ENCODE results near the gene E2F8. TPM values are rescaled to one million over a fixed set of nuclear protein-coding genes. Genes with fewer than 3 reads are reported as not detected.

Gene E2F8
- polyA plus RNA-seq, 3 donors = not detected

DNA sequence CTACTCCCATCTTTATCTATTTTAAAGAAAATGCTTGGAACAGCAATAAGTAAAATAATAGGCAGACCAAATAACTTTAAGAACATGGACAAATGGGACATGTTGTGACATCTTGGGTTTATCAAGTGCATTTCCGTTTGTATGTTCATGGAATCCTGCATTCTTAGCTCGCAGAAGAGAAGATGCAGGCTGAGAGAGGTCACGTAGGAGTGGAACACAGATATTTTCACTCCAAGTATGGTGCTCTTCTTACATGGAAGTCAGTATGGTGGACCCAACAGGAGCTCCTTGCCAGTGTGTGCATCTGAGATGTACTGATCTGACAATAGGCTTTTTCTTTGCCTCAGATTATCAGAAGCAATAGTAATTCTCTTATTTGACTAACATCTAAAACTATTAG, 1.7 kb downstream of the E2F8 start:
- Histone ChIP-seq H3K27ac (ENCODE audit: low read depth in 1 of 2, low read length in 2 of 2) (no peak overlapping the region), H3K4me1 (ENCODE audit: control insufficient read depth in 1 of 2, insufficient read depth in 2 of 2, low read length in 2 of 2) (peaks cover 33 to 37% of the 10 kb centered on the region in 2 donors), H3K36me3 (replicated peaks in 1 of 2; ENCODE audit: control insufficient read depth in 1 of 2, insufficient read depth in 2 of 2, low read length in 2 of 2) (peaks cover 18 to 33% of the 10 kb centered on the region in 2 donors), H4K20me1 (ENCODE audit: insufficient read depth, low read length) (no peaks in the 10 kb centered on the region), H3K9ac (ENCODE audit: insufficient read depth, low read length, poor library complexity, severe bottlenecking) (no peak overlapping the region), H3K4me3 (replicated peaks in 1 of 3; ENCODE audit: low read depth in 2 of 3, low read length in 3 of 3) (no peak overlapping the region), H3K9me3 (replicated peaks in 1 of 2; ENCODE audit: control insufficient read depth in 1 of 2, insufficient read depth in 1 of 2, low read length in 2 of 2) (no peaks in the 10 kb centered on the region), H3K27me3 (ENCODE audit: control insufficient read depth in 2 of 2, insufficient read depth in 2 of 2, low read length in 2 of 2) (peaks cover 0 to 6% of the 10 kb centered on the region in 2 donors), H3K79me2 (ENCODE audit: insufficient read depth, low read length) (peaks cover 39% of the 10 kb centered on the region), H3K4me2 (replicated peaks; ENCODE audit: extremely low read depth, low read length, poor library complexity, severe bottlenecking) (no peak overlapping the region), H2AFZ (ENCODE audit: insufficient read depth, low read depth, low read length, poor library complexity, severe bottlenecking) (peak overlapping the region; percentile 13)
- Mint-ChIP-seq H3K36me3 (peaks cover 24 to 39% of the 10 kb centered on the region in 2 donors), H3K27me3 (ENCODE audit: low read depth in 3 of 3) (peaks cover 3 to 6% (median 4%) of the 10 kb centered on the region in 3 donors), H3K27ac (peak overlapping the region in 1 of 7 donors; percentile 25), H3K4me3 (no peak overlapping the region), H3K9me3 (peaks cover 0 to 2% (median 0%) of the 10 kb centered on the region in 7 donors), H3K4me1 (peaks cover 42% of the 10 kb centered on the region)
- TF ChIP-seq, protein P1, sequence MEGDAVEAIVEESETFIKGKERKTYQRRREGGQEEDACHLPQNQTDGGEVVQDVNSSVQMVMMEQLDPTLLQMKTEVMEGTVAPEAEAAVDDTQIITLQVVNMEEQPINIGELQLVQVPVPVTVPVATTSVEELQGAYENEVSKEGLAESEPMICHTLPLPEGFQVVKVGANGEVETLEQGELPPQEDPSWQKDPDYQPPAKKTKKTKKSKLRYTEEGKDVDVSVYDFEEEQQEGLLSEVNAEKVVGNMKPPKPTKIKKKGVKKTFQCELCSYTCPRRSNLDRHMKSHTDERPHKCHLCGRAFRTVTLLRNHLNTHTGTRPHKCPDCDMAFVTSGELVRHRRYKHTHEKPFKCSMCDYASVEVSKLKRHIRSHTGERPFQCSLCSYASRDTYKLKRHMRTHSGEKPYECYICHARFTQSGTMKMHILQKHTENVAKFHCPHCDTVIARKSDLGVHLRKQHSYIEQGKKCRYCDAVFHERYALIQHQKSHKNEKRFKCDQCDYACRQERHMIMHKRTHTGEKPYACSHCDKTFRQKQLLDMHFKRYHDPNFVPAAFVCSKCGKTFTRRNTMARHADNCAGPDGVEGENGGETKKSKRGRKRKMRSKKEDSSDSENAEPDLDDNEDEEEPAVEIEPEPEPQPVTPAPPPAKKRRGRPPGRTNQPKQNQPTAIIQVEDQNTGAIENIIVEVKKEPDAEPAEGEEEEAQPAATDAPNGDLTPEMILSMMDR (IDR thresholded peaks at IDR 0.05) = no peak
- DNase-seq = no peak
- intact Hi-C loops (cut with micrococcal nuclease) = no loop called here
- 73% methylated on average over 2 of the region's 3 CpGs for WGBS (ENCODE audit: insufficient coverage)

DNA sequence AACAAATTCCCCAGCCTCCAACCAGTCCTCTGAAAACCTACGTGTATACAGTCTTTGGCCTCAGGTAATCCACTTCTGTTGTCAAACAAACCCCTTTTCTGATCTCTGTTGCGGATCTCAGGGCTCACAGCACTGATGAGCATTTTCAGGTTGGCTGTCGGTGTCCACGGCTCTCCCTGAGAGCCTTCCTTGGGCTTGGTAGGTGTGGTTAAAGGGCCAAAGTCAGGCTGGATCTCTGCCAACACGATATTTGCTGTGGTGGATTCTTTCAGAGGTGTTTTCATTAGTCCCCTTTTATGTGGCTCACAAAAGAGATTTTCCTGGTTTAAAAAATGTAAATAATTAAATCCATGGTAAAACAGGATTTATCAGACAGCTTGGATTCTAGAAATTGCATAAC, 2.9 kb downstream of the E2F8 start:
- Mint-ChIP-seq H3K9me3 (peaks cover 0 to 2% (median 0%) of the 10 kb centered on the region in 7 donors), H3K4me3 (no peak overlapping the region), H3K4me1 (peaks cover 30% of the 10 kb centered on the region), H3K27ac (peak overlapping the region in 2 of 7 donors; percentile 27 to 50), H3K27me3 (ENCODE audit: low read depth in 3 of 3) (peaks cover 3 to 6% (median 4%) of the 10 kb centered on the region in 3 donors), H3K36me3 (peaks cover 28 to 51% of the 10 kb centered on the region in 2 donors)
- H3K36me3 ChIP-seq (replicated peaks in 1 of 2; ENCODE audit: control insufficient read depth in 1 of 2, insufficient read depth in 2 of 2, low read length in 2 of 2) = peaks cover 21 to 42% of the 10 kb centered on the region in 2 donors
- H2AFZ ChIP-seq (ENCODE audit: insufficient read depth, low read depth, low read length, poor library complexity, severe bottlenecking) = no peak overlapping the region
- no peaks in the 10 kb centered on the region for H4K20me1 ChIP-seq (ENCODE audit: insufficient read depth, low read length)
- H3K4me1 ChIP-seq (ENCODE audit: control insufficient read depth in 1 of 2, insufficient read depth in 2 of 2, low read length in 2 of 2) = peaks cover 22 to 25% of the 10 kb centered on the region in 2 donors
- H3K9me3 ChIP-seq (replicated peaks in 1 of 2; ENCODE audit: control insufficient read depth in 1 of 2, insufficient read depth in 1 of 2, low read length in 2 of 2) = no peaks in the 10 kb centered on the region
- TF ChIP-seq, protein P1 (IDR thresholded peaks at IDR 0.05) = no peak
- peaks cover 39% of the 10 kb centered on the region for H3K79me2 ChIP-seq (ENCODE audit: insufficient read depth, low read length)
- no peak overlapping the region for H3K4me2 ChIP-seq (replicated peaks; ENCODE audit: extremely low read depth, low read length, poor library complexity, severe bottlenecking)
- no peak overlapping the region for H3K27ac ChIP-seq (ENCODE audit: low read depth in 1 of 2, low read length in 2 of 2)
- no peak overlapping the region for H3K4me3 ChIP-seq (replicated peaks in 1 of 3; ENCODE audit: low read depth in 2 of 3, low read length in 3 of 3)
- DNase-seq = no peak
- intact Hi-C loops (cut with micrococcal nuclease) = no loop called here
- WGBS (ENCODE audit: insufficient coverage) = 87% methylated on average over 4 of the region's 5 CpGs
- no peak overlapping the region for H3K9ac ChIP-seq (ENCODE audit: insufficient read depth, low read length, poor library complexity, severe bottlenecking)
- H3K27me3 ChIP-seq (ENCODE audit: control insufficient read depth in 2 of 2, insufficient read depth in 2 of 2, low read length in 2 of 2) = peaks cover 0 to 6% of the 10 kb centered on the region in 2 donors
